Hepatocyte (in vitro differentiated cells): ENCODE measurements around the gene PEDS1. TPM values are rescaled to one million over a fixed set of nuclear protein-coding genes. Genes with fewer than 3 reads are reported as not detected.

ENCODE experiments used
- DNase-seq: peaks from one replicate; pipeline ENCODE4 v3.0.0-alpha.2; 2016; ENCODE audit warnings: low spot score
- H2AFZ ChIP-seq: fragments of 200-600 bp; sonication (generic); 2 replicates; pipeline ENCODE4 v1.6.0; 2016; ENCODE audit warnings: antibody characterized with exemption, mild to moderate bottlenecking
- H3K27ac ChIP-seq: fragments of 200-600 bp; sonication (generic); 2 replicates; pipeline ENCODE4 v1.5.1; 2016; ENCODE audit warnings: mild to moderate bottlenecking
- H3K27me3 ChIP-seq: fragments of 200-600 bp; sonication (generic); 2 replicates; pipeline ENCODE4 v1.6.1; 2016
- H3K36me3 ChIP-seq: fragments of 200-600 bp; sonication (generic); replicated peaks from 2 replicates; pipeline ENCODE4 v1.5.1; 2016; ENCODE audit warnings: low read depth; ENCODE audit not compliant: insufficient read depth
- H3K4me1 ChIP-seq: fragments of 200-600 bp; sonication (generic); 2 replicates; pipeline ENCODE4 v1.5.1; 2016; ENCODE audit warnings: mild to moderate bottlenecking, moderate library complexity; ENCODE audit not compliant: insufficient read depth
- H3K4me2 ChIP-seq: fragments of 200-600 bp; sonication (generic); 2 replicates; pipeline ENCODE4 v1.6.0; 2016
- H3K4me3 ChIP-seq: fragments of 200-600 bp; sonication (generic); 2 replicates; pipeline ENCODE4 v1.5.1; 2016; ENCODE audit warnings: mild to moderate bottlenecking
- H3K79me2 ChIP-seq: fragments of 200-600 bp; sonication (generic); 2 replicates; pipeline ENCODE4 v1.6.0; 2017; ENCODE audit warnings: mild to moderate bottlenecking
- H3K9me2 ChIP-seq: fragments of 200-600 bp; sonication (generic); replicated peaks from 2 replicates; pipeline ENCODE4 v1.6.0; 2017; ENCODE audit warnings: mild to moderate bottlenecking; ENCODE audit not compliant: insufficient read depth
- H3K9me3 ChIP-seq: fragments of 200-600 bp; sonication (generic); 2 replicates; pipeline ENCODE4 v1.5.1; 2016; ENCODE audit warnings: low read depth, mild to moderate bottlenecking
- H4K20me1 ChIP-seq: fragments of 200-600 bp; sonication (generic); 2 replicates; pipeline ENCODE4 v1.6.0; 2016; ENCODE audit warnings: mild to moderate bottlenecking; ENCODE audit not compliant: insufficient read depth, poor library complexity, severe bottlenecking
- CTCF ChIP-seq: fragments of 200-600 bp; sonication (generic); IDR thresholded peaks from 2 replicates; pipeline ENCODE4 v1.5.1; 2016; ENCODE audit warnings: antibody characterized with exemption, mild to moderate bottlenecking; ENCODE audit not compliant: poor library complexity
- EZH2 ChIP-seq: fragments of 200-600 bp; sonication (generic); IDR thresholded peaks from 2 replicates; pipeline ENCODE4 v1.6.1; 2016; ENCODE audit warnings: antibody characterized with exemption, mild to moderate bottlenecking, borderline replicate concordance
- EZH2phosphoT487 ChIP-seq: fragments of 200-600 bp; sonication (generic); IDR thresholded peaks from one replicate; pipeline ENCODE4 v1.6.1; 2018; ENCODE audit warnings: antibody characterized with exemption, mild to moderate bottlenecking, low read depth, moderate library complexity; ENCODE audit not compliant: unreplicated experiment, severe bottlenecking
- WGBS: methylation state at CpG from one replicate; pipeline ENCODE4 v1.1.6; 2016; ENCODE audit warnings: low lambda C conversion rate; ENCODE audit errors: missing lambda C conversion rate; 5-methylcytosine and 5-hydroxymethylcytosine counted together
- polyA plus RNA-seq: library from polyadenylated mRNA; unstranded; fragments of >200 nt; fragmentation: Nextera tagmentation; extraction: Ambion mirVana; gene quantifications from 2 replicates; pipeline ENCODE4 v1.2.1, GENCODE V29; 2016
- total RNA-seq: library from RNA; depleted of rRNA; stranded (reverse); fragments of >200 nt; gene quantifications from 2 replicates; pipeline ENCODE4 v1.2.3, GENCODE V29; 2014

PEDS1 gene
- total and polyA plus RNA-seq, 2 experiments from 2014 or later, result 24.5 to 46.2 TPM

GRCh38 chr20:50197463-50198179 is 44.1 kb upstream of the PEDS1 start:
- peaks cover 17% of the 10 kb centered on the region for H3K4me1 ChIP-seq
- H4K20me1 ChIP-seq, result peaks cover 28% of the 10 kb centered on the region
- no peak overlapping the region for H2AFZ ChIP-seq
- H3K36me3 ChIP-seq, result no peaks in the 10 kb centered on the region
- peaks cover 27% of the 10 kb centered on the region for H3K79me2 ChIP-seq
- no peak for DNase-seq
- H3K27ac ChIP-seq, result no peak overlapping the region
- no peak for TF ChIP-seq CTCF
- no peak for TF ChIP-seq EZH2phosphoT487
- no peak for TF ChIP-seq EZH2
- H3K9me2 ChIP-seq, result no peaks in the 10 kb centered on the region
- H3K4me3 ChIP-seq, result no peak overlapping the region
- 85% methylated on average over 4 of the region's 10 CpGs for WGBS
- no peaks in the 10 kb centered on the region for H3K27me3 ChIP-seq
- H3K4me2 ChIP-seq, result no peak overlapping the region
- no peaks in the 10 kb centered on the region for H3K9me3 ChIP-seq

- DNase-seq, result no peak
- peaks cover 30% of the 10 kb centered on the region for H3K79me2 ChIP-seq
- H3K4me1 ChIP-seq, result peaks cover 17% of the 10 kb centered on the region
- H3K4me3 ChIP-seq, result no peak overlapping the region
- no peak overlapping the region for H3K4me2 ChIP-seq
- TF ChIP-seq CTCF (no peak), EZH2phosphoT487 (no peak), EZH2 (no peak)
- no peaks in the 10 kb centered on the region for H3K9me2 ChIP-seq
- no peaks in the 10 kb centered on the region for H3K27me3 ChIP-seq
- H2AFZ ChIP-seq, result no peak overlapping the region
- 91% methylated on average over 6 of the region's 6 CpGs for WGBS
- H3K36me3 ChIP-seq, result no peaks in the 10 kb centered on the region
- peaks cover 31% of the 10 kb centered on the region for H4K20me1 ChIP-seq
- no peak overlapping the region for H3K27ac ChIP-seq
- H3K9me3 ChIP-seq, result no peaks in the 10 kb centered on the region
These were observed 43.4 kb upstream of the PEDS1 start for GRCh38 chr20:50196896-50197295.

DNA sequence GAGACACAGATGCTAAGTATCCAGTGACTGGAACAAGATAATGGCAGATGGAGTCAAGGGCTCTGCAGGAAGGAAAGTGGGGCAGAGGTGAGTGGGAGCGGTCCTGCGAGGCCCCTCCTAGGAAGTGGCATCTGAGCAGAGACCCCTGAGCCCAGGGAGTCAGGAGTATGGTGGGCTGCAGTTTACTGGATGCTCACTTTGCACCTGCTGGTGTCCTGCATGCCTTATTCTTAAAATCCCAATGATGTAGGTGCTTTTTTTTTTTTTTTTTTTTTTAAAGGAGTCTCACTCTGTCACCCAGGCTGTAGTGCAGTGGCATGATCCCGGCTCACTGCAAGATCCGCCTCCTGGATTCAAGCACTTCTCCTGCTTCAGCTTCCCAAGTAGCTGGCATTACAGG is 42.7 kb upstream of the PEDS1 start:
- DNase-seq, result no peak
- Histone ChIP-seq H3K9me3 (no peaks in the 10 kb centered on the region), H3K4me1 (peaks cover 17% of the 10 kb centered on the region), H4K20me1 (peaks cover 31% of the 10 kb centered on the region), H3K9me2 (no peaks in the 10 kb centered on the region), H2AFZ (no peak overlapping the region), H3K27me3 (no peaks in the 10 kb centered on the region), H3K79me2 (peaks cover 34% of the 10 kb centered on the region), H3K27ac (no peak overlapping the region), H3K4me3 (no peak overlapping the region), H3K36me3 (no peaks in the 10 kb centered on the region), H3K4me2 (no peak overlapping the region)
- TF ChIP-seq CTCF (no peak), EZH2 (no peak), EZH2phosphoT487 (no peak)
- 90% methylated on average over 4 of the region's 4 CpGs for WGBS
